Stimulated activated memory B cell treated with anti-CD40 and anti-IgM and Interleukin-4, amounts not matched to agents 10 μg/mL and 1 μg/mL and 100 μg/mL, for 72 hours (primary cell): ENCODE results near the gene FHIT.
A peak's percentile ranks its signal among the peaks of the same experiment; 100 is the strongest.

Experiments used
- ATAC-seq: fragments of 150-1000 bp; cut with Tn5 transposase; 2 replicates; pipeline ENCODE4 v1.10.0; 2021
- H3K27ac Mint-ChIP-seq: one replicate; pipeline ENCODE4 v1.8.0; 2022; ENCODE audit warnings: mild to moderate bottlenecking, mixed read lengths
- H3K27me3 Mint-ChIP-seq: one replicate; pipeline ENCODE4 v1.8.0; 2022; ENCODE audit warnings: mixed read lengths
- H3K36me3 Mint-ChIP-seq: one replicate; pipeline ENCODE4 v1.8.0; 2022; ENCODE audit warnings: mixed read lengths
- H3K4me1 Mint-ChIP-seq: one replicate; pipeline ENCODE4 v1.8.0; 2022; ENCODE audit warnings: mixed read lengths
- H3K4me3 Mint-ChIP-seq: one replicate; pipeline ENCODE4 v1.8.0; 2022; ENCODE audit warnings: mild to moderate bottlenecking, moderate library complexity, mixed read lengths
- H3K9me3 Mint-ChIP-seq: one replicate; pipeline ENCODE4 v1.8.0; 2022; ENCODE audit warnings: mixed read lengths

The FHIT gene

DNA sequence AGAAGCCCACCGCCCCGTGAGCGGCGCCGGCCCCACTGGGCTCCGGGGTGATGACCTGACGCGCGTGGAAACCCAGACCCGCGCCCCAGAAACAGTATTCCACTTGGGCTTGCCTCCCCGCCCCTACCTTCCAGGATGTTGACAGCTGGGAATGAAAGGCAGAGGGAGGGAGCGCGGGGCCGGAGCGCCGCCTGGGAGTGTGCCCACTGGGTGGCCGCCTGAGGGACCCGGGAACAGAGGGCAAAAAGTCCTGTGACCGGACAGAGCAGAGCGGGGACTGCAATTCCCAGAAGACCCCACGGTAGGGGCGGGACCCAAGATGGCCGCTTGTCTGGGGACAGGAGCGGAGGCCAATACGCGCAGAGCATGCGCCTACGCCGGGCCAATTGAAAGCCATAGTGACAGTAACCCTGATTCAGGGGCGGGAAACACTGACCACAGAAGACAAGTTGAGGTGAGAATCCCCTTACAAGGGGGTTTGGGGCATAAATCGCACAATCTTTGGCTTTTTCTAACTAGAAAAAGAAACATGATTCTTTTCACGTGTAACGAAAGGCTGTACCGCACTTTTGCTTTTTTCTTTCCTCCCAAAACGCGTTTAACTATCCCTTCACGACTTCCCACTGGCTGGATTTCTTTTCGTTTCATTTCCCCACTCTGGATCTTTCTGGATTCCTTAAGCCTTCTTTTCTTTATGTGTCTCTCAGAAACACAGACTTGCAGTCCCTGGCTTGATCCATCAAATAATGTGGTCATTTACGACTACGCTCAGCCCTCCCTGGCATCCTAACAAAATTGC is at the start of gene FHIT:
FHIT (minus strand) TSS at position 279 of the 799 bp plus-strand sequence.
- H3K36me3 Mint-ChIP-seq, result no peaks in the 10 kb centered on the region
- peak within 1 kb of the TSS; percentile 93 for H3K4me3 Mint-ChIP-seq
- peak within 1 kb of the TSS; percentile 72 for H3K27ac Mint-ChIP-seq
- no peaks in the 10 kb centered on the region for H3K9me3 Mint-ChIP-seq
- peak; percentile 97 for ATAC-seq
- peaks cover 19% of the 10 kb centered on the region for H3K27me3 Mint-ChIP-seq
- H3K4me1 Mint-ChIP-seq, result peaks cover 20% of the 10 kb centered on the region

DNA sequence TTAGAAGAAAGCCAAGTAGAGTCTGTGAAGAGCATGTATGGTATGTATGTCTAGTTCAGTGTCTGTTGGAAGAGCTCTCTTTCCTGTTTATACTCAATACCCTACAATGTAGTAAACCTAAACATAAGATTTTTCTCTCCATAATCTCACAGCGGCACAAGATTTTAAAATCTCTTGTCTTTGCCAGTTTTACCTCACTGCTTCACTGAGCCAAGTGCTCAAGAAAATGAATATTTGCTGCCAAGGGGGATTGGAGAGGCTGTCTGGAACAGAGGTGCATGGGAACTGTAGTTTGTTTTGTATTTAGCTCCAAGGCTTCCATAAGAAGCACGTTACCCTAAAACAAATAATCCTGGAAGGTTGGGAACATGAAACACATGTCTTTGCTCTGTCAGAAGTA is 49.5 kb upstream of the FHIT start:
- no peaks in the 10 kb centered on the region for H3K27me3 Mint-ChIP-seq
- no peak for ATAC-seq
- no peaks in the 10 kb centered on the region for H3K36me3 Mint-ChIP-seq
- H3K9me3 Mint-ChIP-seq, result no peaks in the 10 kb centered on the region
- H3K4me3 Mint-ChIP-seq, result no peak overlapping the region
- no peaks in the 10 kb centered on the region for H3K4me1 Mint-ChIP-seq
- no peak overlapping the region for H3K27ac Mint-ChIP-seq

DNA sequence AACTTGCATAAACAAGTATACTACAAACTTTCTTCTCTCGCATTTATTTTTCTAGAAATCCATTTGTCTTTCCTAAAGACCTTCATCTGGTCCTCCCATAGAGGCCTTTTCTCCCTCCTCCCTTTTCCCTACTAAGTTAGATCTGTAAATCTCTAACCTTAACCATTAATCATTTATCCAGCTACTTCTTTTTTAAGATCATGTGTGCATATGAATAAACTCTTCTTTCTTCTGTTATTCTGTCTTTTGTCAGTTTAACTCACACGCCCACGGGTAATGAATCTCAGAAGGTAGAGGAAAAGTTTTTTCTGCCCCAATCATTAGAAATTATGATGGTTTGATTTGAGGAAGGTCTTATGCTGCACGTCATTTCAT is 48.7 kb upstream of the FHIT start:
- Mint-ChIP-seq H3K9me3 (no peaks in the 10 kb centered on the region), H3K36me3 (no peaks in the 10 kb centered on the region), H3K27me3 (no peaks in the 10 kb centered on the region), H3K4me3 (no peak overlapping the region), H3K27ac (no peak overlapping the region), H3K4me1 (no peaks in the 10 kb centered on the region)
- ATAC-seq, result no peak

DNA sequence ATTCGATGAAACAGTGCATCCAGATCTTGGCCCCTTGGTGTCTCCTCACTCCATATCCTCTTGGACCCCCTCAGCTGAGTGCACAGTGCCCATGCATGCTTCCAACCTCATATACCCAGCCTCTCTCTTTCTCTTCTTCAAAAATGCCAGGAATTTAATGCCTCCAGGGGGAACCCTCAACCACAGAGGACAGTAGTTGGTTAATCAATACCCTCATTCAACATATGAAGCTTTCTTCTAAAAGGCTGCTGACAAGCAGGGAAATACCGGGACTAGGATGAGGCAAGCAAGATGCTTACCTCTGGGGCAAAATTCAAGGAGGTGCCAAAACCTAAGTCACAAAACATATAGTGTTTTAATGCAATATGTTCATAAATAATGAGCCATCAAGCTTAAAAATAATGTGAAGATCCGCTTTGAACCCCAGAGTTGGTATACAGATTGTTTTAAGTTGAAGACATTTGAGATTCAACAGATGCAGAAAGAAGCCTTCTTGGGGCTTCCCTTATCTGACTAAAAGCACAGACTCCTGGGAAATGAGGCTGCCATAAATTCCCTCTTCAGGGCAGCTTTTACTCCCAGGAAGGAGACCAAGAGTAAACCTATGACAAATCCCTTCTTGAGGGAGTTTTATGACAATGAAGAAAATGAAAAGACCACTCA is 48.2 kb upstream of the FHIT start:
- Mint-ChIP-seq H3K27me3 (no peaks in the 10 kb centered on the region), H3K4me3 (no peak overlapping the region), H3K36me3 (no peaks in the 10 kb centered on the region), H3K9me3 (no peaks in the 10 kb centered on the region), H3K4me1 (no peaks in the 10 kb centered on the region), H3K27ac (no peak overlapping the region)
- no peak for ATAC-seq

DNA sequence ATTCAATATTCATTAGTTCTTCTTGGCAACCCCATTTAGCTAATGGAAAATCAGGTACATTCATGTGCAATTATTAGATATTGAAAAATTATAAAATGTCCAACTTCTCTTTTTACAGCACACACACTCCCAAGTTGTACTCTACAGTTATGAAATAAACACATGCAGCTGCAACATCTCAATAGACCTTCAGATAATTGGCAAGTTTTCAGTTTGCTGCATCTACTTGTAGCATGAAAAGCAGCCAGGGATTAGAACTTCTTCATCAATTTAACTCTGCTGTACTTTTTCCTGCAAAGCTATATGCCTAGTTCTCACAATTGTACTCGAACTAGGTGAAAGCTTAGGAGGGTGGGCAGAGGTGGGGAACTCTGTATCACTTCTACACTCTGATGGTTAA is 46.6 kb upstream of the FHIT start:
- no peaks in the 10 kb centered on the region for H3K9me3 Mint-ChIP-seq
- no peak overlapping the region for H3K27ac Mint-ChIP-seq
- ATAC-seq, result no peak

DNA sequence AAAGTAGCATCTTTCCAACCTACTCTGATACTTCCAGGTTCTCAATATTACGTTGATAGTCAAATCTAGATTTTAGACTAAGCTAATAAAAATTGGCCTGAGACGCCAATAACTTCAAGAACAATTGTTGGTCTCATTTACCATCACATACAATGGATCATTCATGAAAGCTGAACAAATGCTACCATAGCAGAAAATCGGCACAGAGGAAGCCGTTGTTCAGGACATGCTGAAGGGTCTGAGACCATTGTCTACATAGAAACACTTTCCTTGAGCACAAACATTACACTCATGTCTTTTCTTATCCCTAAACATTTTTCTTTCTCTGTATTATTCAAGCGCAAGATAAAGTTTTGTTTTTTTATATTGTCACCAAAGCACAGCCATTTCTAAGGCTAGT is 37.2 kb upstream of the FHIT start:
- ATAC-seq, result no peak
- no peaks in the 10 kb centered on the region for H3K36me3 Mint-ChIP-seq
- no peaks in the 10 kb centered on the region for H3K4me1 Mint-ChIP-seq
- H3K27ac Mint-ChIP-seq, result no peak overlapping the region
- H3K9me3 Mint-ChIP-seq, result no peaks in the 10 kb centered on the region
- H3K27me3 Mint-ChIP-seq, result peaks cover 17% of the 10 kb centered on the region
- H3K4me3 Mint-ChIP-seq, result no peak overlapping the region

More for the DNA sequence above, 46.6 kb upstream of the FHIT start:
- no peaks in the 10 kb centered on the region for H3K27me3 Mint-ChIP-seq
- H3K36me3 Mint-ChIP-seq, result no peaks in the 10 kb centered on the region
- no peak overlapping the region for H3K4me3 Mint-ChIP-seq
- H3K4me1 Mint-ChIP-seq, result no peaks in the 10 kb centered on the region

DNA sequence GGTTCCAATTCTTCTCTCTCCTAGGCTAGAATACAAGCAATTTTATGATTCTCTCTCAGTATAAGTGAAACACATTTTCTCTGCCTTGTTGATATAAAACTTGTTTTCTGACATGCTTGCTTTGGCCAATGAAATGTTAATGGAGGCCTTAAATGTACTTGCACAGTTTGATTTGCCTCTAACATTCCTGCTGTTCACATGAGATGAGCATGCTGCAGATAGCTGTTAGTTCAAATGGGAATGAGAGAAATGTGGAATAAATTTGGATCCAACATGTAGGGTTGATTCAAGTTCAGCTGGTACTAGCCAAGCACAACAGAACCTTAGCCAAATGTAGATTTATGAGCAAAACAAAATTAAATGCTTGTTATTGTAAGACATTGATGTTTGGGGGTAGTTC is 32.6 kb upstream of the FHIT start:
- Mint-ChIP-seq H3K4me1 (no peaks in the 10 kb centered on the region), H3K27me3 (peaks cover 9% of the 10 kb centered on the region), H3K27ac (no peak overlapping the region), H3K4me3 (no peak overlapping the region), H3K9me3 (no peaks in the 10 kb centered on the region), H3K36me3 (no peaks in the 10 kb centered on the region)
- no peak for ATAC-seq

DNA sequence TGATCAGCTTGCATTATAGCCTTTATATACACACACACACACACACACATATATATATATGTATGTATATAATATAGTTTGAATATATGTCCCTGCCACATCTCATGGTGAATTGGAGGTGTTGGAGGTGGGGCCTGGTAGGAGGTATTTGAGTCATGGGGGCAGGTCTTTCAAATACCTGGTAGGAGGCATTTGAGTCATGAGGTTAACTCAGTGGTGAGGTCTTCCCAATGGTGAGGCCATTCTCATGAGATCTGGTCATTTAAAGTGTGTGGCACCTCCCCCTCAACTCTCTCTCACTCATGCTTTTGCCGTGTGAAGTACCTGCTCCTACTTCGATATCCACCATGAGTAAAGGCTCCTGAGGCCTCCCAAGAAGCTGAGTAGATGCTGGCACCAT is 27.5 kb upstream of the FHIT start:
- Mint-ChIP-seq H3K36me3 (no peaks in the 10 kb centered on the region), H3K4me3 (no peak overlapping the region), H3K27me3 (peaks cover 29% of the 10 kb centered on the region), H3K9me3 (no peaks in the 10 kb centered on the region), H3K27ac (no peak overlapping the region), H3K4me1 (peaks cover 7% of the 10 kb centered on the region)
- no peak for ATAC-seq

DNA sequence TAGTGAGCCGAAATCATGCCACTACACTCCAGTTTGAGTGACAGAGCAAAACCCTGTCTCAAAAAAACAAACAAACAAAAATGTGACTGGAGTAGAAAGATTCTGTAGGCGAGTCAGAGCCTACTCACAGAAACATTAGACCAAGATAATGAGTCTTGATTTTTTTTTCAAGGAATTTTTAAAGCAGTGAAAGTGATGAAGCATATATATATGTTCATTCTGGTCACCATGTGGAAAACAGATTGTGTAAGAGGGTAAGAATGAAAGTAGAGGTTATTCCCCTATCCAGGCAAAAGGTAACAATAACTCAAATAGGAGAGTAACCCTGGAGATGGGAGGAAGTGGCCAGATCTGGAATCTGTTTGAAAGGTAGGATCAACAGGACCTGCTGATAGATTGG is 26.2 kb upstream of the FHIT start:
- Mint-ChIP-seq H3K27ac (no peak overlapping the region), H3K4me3 (no peak overlapping the region), H3K36me3 (no peaks in the 10 kb centered on the region), H3K4me1 (peaks cover 7% of the 10 kb centered on the region), H3K27me3 (peaks cover 34% of the 10 kb centered on the region), H3K9me3 (no peaks in the 10 kb centered on the region)
- no peak for ATAC-seq

DNA sequence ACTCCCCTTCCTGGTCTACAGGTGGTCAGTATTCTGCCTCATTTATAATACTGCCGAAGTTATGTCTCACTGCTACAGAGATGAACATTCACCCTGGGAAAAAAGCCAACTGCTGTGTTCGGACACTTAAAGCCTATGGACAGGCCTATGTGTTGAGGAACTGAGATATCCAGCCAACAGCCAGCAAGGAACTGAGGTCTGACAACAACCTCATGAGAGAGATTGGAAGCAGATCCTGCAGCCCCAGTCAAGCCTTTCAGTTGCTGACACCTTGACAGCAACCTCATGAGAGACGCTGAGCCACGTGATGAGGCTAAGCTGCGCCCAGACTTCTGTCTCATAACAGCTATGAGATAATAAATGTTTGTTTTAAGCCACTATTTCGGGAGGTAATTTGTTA is 18.2 kb upstream of the FHIT start:
- Mint-ChIP-seq H3K27ac (no peak overlapping the region), H3K4me3 (no peak overlapping the region), H3K9me3 (peaks cover 2% of the 10 kb centered on the region), H3K36me3 (no peaks in the 10 kb centered on the region), H3K27me3 (peaks cover 11% of the 10 kb centered on the region), H3K4me1 (no peaks in the 10 kb centered on the region)
- ATAC-seq, result no peak

DNA sequence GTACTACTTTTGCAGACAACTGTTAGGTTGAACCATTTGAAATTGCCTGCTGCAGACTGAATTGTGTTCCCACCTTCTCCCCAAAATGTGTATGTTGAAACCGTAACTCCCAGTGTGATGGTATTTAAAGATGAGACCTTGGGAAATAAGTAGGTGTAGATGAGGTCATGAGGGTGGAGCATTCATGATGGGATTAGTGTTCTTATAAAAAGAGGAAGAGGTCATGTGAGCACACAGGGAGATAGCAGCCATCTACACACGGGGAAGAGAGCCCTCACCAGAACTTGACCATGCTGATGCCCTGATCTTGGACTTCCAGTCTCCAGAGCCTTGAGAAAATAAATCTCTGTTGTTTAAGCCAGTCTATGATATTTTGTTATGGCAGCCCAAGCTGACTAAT is 17.4 kb upstream of the FHIT start:
- no peak overlapping the region for H3K27ac Mint-ChIP-seq
- no peaks in the 10 kb centered on the region for H3K36me3 Mint-ChIP-seq
- ATAC-seq, result no peak
- no peaks in the 10 kb centered on the region for H3K4me1 Mint-ChIP-seq
- H3K9me3 Mint-ChIP-seq, result peaks cover 2% of the 10 kb centered on the region
- peaks cover 4% of the 10 kb centered on the region for H3K27me3 Mint-ChIP-seq
- H3K4me3 Mint-ChIP-seq, result no peak overlapping the region

DNA sequence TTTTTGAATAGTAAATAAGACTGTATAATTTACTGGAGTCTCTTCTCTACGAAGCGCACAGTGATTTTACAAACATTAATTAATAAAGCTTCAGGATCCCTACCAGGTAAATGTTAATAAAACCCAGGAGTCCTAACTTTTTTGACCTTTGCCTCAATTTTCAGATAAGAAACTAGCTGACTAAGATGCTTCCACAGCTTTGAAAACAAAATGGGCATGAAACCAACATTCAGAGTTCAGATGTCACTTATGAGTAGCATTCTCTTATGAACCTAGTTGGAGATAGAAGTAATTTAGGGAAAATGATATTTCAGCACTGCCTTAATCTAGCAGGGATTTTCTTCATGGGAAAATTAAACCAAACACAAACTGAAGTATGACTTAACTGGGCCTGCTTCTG is 13.0 kb upstream of the FHIT start:
- no peak overlapping the region for H3K4me3 Mint-ChIP-seq
- H3K36me3 Mint-ChIP-seq, result peaks cover 14% of the 10 kb centered on the region
- ATAC-seq, result no peak
- peaks cover 8% of the 10 kb centered on the region for H3K9me3 Mint-ChIP-seq
- no peak overlapping the region for H3K27ac Mint-ChIP-seq
- H3K4me1 Mint-ChIP-seq, result no peaks in the 10 kb centered on the region
- H3K27me3 Mint-ChIP-seq, result peaks cover 30% of the 10 kb centered on the region

DNA sequence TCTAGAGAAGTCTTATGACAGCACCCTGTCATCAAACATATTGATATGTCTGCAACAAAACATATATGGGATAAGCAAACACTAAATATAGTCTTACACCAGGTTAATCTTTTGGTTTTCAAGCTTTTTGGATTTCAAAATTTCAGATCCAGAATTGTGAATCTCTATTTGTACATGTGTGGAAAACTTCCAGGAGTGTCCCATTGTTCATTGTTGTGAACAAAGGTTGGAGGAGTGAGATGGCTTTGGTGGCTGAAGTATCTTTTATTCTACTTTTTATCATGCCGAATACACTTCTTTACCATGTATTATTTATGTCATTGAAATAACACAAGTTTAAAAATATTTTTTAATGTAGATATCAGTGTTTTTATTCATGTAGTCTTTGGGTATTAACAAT is 5.9 kb upstream of the FHIT start:
- Mint-ChIP-seq H3K9me3 (peaks cover 6% of the 10 kb centered on the region), H3K4me1 (peaks cover under 1% of the 10 kb centered on the region), H3K4me3 (no peak overlapping the region), H3K36me3 (peaks cover 8% of the 10 kb centered on the region), H3K27me3 (peaks cover 37% of the 10 kb centered on the region), H3K27ac (no peak overlapping the region)
- ATAC-seq, result no peak

DNA sequence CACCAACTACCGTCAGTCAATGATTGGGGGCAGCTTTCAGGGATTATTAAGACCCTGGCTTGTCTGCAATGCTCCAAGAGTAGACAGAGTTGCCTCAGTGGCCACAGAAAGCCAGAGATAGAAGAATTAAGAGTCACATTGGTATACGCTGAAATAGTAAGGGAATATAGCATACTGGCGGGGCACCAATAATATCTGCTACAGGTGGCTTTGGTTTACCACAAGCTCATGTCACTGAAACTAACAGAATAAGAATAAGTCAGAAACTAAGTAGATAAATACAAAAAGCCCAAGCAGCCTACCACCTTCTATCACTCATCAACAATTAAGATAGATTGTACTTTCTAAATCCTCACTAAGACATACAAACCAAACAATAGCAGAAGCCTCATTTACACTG is 2.5 kb upstream of the FHIT start:
- H3K4me1 Mint-ChIP-seq, result peaks cover 20% of the 10 kb centered on the region
- no peak overlapping the region for H3K27ac Mint-ChIP-seq
- H3K9me3 Mint-ChIP-seq, result no peaks in the 10 kb centered on the region
- H3K4me3 Mint-ChIP-seq, result no peak overlapping the region
- peaks cover 19% of the 10 kb centered on the region for H3K27me3 Mint-ChIP-seq
- no peak for ATAC-seq
- no peaks in the 10 kb centered on the region for H3K36me3 Mint-ChIP-seq

DNA sequence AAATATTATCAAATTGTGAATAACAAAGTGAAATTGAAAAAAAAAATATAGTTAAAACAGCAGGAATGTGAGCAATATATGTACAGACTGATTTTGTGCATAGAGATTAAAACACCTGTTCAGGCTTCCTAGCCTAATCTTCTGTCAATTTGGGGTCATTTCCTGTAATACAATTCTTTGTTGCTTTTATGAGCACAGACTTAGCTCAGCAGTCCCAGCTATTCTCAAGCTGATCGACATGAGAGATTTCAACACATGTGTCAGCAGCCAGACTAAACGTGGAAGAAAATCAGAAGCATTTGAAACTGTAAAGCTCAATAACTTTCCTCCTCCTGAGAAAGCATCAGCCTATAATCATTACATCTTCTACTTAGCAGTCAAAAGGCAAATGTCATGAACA is 1.6 kb upstream of the FHIT start:
- no peak for ATAC-seq
- Mint-ChIP-seq H3K9me3 (no peaks in the 10 kb centered on the region), H3K27ac (no peak overlapping the region), H3K4me3 (no peak overlapping the region), H3K36me3 (no peaks in the 10 kb centered on the region), H3K4me1 (peaks cover 20% of the 10 kb centered on the region), H3K27me3 (peaks cover 19% of the 10 kb centered on the region)

DNA sequence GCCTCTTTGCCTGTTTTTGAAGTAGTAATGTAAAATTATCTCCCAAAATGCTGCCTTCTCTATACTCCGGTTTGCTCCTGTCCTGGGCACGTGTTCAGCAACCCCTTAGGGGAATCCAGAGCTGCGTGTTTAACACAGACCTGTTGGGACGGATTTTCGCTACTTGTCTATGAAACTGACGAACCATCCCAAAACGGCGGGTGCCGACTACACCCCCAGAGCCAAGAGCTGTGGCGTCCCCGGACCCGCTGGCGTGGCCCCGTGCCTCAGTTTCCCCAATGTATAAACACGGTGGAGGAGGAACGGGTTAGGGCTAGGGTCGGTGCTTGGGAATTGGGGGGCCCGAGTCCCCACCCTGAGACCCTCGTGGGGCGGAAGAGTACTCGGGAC is 473 bp downstream of the FHIT start:
- H3K4me1 Mint-ChIP-seq, result peaks cover 20% of the 10 kb centered on the region
- H3K4me3 Mint-ChIP-seq, result peak overlapping the region; percentile 93
- peaks cover 19% of the 10 kb centered on the region for H3K27me3 Mint-ChIP-seq
- H3K27ac Mint-ChIP-seq, result peak overlapping the region; percentile 72
- H3K9me3 Mint-ChIP-seq, result no peaks in the 10 kb centered on the region
- no peak for ATAC-seq
- no peaks in the 10 kb centered on the region for H3K36me3 Mint-ChIP-seq
